Measurements from ENCODE around the gene TCF12.

DNA sequence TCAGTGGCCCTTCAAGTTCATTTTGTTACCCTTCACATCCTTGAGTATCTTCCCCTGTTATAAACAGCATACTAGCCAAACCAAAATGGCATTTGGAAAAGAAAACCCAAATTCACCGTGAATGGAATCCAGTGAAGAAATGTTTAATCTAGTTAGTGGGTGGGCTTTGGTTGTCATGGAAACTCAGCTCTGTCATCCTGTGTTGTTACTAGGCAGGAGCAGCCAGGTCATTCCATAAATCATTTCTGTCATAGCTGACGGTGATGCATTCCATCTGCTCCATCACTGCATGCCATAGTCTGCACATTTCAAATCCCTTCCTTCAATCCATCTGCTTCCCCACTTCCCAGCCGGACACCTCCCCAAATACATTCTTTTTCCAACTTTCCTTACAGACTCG is 317.4 kb downstream of the TCF12 start:
- TF ChIP-seq ZNF274 (IDR thresholded peaks at IDR 0.05; ENCODE audit: low read depth, low read length): no peak
- no peak for TF ChIP-seq YY1 (IDR thresholded peaks at IDR 0.05; ENCODE audit: insufficient read depth, insufficient read length)
